ENCODE data around the gene CRIP2.

DNA sequence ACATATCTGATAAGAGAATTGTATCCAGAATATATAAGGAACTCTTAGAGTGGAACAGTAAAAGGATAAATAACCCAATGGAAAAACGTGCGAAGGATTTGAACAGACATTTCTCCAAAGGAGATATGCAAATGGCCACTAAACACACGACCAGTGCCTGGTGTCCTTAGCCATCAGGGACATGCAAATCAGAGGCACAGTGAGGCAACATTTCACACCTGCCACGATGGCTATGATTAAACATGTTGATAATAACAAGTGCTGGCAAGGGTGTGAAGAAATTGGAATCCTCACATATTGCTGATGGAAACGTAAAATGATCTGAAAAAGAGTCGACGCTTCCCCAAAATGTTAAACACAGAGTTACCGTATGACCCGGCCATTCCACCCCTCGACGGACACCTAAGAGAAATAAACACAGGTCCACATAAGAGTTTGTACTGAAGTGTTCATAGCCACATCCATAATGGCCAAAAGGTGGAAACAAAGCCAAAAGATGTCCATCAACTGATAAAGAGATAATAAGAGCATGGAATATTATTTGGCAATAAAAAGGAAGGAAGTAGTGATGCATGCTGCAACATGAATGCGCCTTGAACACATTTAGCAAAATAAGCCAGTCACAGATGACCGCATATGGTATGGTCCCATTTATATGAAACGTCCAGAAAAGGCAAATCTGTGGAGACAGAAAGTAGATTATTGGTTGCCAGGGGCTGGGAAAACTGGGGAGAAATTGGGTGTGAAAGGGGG is 45.5 kb downstream of the CRIP2 start:
- no peak for TF ChIP-seq CTCF (IDR thresholded peaks at IDR 0.05 in 2 of 3, conservative IDR thresholded peaks at IDR 0.05 in 1 of 3; ENCODE audit: insufficient read depth in 2 of 3, low read depth in 1 of 3, low read length in 3 of 3)
- TF ChIP-seq ZNF184 (CRISPR knock-in tag; IDR thresholded peaks at IDR 0.05) = no peak
- no peak for TF ChIP-seq BHLHE40 (IDR thresholded peaks at IDR 0.05; ENCODE audit: low read length)
- TF ChIP-seq POLR3G (IDR thresholded peaks at IDR 0.05; ENCODE audit: extremely low read depth, insufficient read length, insufficient replicate concordance) = no peak
- no peak for TF ChIP-seq ZNF41 (CRISPR knock-in tag; conservative IDR thresholded peaks at IDR 0.05)
- TF ChIP-seq RAD21 (CRISPR knock-in tag; conservative IDR thresholded peaks at IDR 0.05 in 1 of 2, IDR thresholded peaks at IDR 0.05 in 1 of 2) = no peak
- TF ChIP-seq POLR2AphosphoS5 (IDR thresholded peaks at IDR 0.05; ENCODE audit: control insufficient read depth, insufficient read depth, low read depth, low read length) = no peak
- no peak for TF ChIP-seq POLR2A (conservative IDR thresholded peaks at IDR 0.05)
- TF ChIP-seq EZH2 (IDR thresholded peaks at IDR 0.05; ENCODE audit: borderline replicate concordance, low read depth, low read length) = no peak
- no peak for TF ChIP-seq HDAC3 (IDR thresholded peaks at IDR 0.05; ENCODE audit: borderline replicate concordance, partially characterized antibody)
- no peak for TF ChIP-seq FOXK2 (conservative IDR thresholded peaks at IDR 0.05 in 1 of 2, IDR thresholded peaks at IDR 0.05 in 1 of 2; ENCODE audit: low read depth in 2 of 2)
- TF ChIP-seq EHMT2 (IDR thresholded peaks at IDR 0.05) = no peak
- no peak for TF ChIP-seq ZNF263 (CRISPR knock-in tag; IDR thresholded peaks at IDR 0.05; ENCODE audit: borderline replicate concordance)
